ENCODE data around the gene PPM1E. TPM values are rescaled to one million over a fixed set of nuclear protein-coding genes. Genes with fewer than 3 reads are reported as not detected.
"Not testable (repeated sequence)": the region's sequence is repeated elsewhere in the genome, so short reads cannot be mapped to it uniquely, and the experiment has no call there.

The PPM1E gene
- total RNA-seq, 1 donor from 2014 or later = 3.6 TPM

DNA sequence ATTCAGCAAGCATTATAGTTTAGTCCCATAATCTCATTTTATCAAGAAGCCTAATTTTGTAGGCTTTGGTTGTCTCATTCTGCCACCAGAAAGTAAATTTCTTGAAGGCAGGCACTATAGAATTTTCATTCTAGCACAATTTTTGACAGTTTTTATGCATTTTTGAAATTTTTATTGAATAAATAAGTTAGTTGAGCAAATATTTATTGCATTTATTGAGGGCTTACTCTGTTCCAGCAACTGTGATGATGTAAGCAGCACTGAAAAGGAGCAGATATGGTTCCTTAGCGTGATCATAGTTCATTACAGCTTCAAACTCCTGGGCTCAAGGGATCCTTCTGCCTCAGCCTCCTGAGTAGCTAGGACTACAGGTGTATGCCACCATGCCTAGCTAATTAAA is 34.2 kb downstream of the PPM1E start:
- no peaks in the 10 kb centered on the region for H3K9me3 Mint-ChIP-seq
- TF ChIP-seq, protein P1, sequence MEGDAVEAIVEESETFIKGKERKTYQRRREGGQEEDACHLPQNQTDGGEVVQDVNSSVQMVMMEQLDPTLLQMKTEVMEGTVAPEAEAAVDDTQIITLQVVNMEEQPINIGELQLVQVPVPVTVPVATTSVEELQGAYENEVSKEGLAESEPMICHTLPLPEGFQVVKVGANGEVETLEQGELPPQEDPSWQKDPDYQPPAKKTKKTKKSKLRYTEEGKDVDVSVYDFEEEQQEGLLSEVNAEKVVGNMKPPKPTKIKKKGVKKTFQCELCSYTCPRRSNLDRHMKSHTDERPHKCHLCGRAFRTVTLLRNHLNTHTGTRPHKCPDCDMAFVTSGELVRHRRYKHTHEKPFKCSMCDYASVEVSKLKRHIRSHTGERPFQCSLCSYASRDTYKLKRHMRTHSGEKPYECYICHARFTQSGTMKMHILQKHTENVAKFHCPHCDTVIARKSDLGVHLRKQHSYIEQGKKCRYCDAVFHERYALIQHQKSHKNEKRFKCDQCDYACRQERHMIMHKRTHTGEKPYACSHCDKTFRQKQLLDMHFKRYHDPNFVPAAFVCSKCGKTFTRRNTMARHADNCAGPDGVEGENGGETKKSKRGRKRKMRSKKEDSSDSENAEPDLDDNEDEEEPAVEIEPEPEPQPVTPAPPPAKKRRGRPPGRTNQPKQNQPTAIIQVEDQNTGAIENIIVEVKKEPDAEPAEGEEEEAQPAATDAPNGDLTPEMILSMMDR (conservative IDR thresholded peaks at IDR 0.05) = no peak

DNA sequence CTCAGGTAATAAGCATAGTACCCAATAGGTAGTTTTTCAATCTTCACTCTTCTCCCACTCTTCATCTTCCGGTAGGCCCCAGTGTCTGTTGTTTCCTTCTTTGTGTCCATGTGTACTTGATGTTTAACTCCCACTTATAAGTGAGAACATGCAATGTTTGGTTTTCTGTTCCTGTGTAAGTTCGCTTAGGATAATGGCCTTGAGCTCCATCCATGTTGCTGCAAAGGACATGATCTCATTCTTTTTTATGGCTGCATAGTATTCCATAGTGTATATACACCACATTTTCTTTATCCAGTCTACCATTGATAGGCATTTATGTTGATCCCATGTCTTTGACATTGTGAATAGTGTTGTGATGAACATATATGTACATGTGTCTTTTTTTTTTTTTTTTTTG is 38.9 kb downstream of the PPM1E start:
- H3K4me1 Mint-ChIP-seq (ENCODE audit: unreplicated experiment); H3K4me3 Mint-ChIP-seq; H3K27me3 Mint-ChIP-seq; H3K36me3 Mint-ChIP-seq; DNase-seq (ENCODE audit: extremely low spot score, unreplicated experiment); H3K9me3 Mint-ChIP-seq; H3K27ac Mint-ChIP-seq: not testable (repeated sequence)

More for the DNA sequence above, 34.2 kb downstream of the PPM1E start:
- Mint-ChIP-seq H3K4me3 (no peak overlapping the region), H3K36me3 (peaks cover 3% of the 10 kb centered on the region), H3K27me3 (no peaks in the 10 kb centered on the region), H3K27ac (no peak overlapping the region), H3K4me1 (ENCODE audit: unreplicated experiment) (peaks cover 14% of the 10 kb centered on the region)
- DNase-seq (ENCODE audit: extremely low spot score, unreplicated experiment) = no peak

DNA sequence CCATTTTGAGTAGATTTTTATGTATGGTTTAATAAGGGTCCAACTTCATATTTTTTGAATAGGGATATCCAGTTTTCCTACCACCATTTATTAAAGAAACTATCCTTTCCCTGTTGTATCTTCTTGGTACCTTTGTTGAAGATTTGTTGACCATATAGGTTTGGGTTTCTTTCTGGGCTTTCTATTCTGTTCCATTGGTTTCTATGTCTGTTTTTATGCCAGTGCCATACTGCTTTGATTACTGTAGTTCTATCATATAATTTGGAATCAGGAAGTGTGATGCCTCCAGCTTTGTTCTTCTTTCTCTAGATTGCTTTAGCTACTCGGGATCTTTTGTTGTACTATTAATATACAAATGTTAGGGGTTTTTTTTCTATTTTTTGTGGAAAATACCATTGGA is 46.5 kb downstream of the PPM1E start:
- Mint-ChIP-seq H3K4me3 (no peak overlapping the region), H3K27ac (no peak overlapping the region), H3K9me3 (peaks cover 7% of the 10 kb centered on the region), H3K27me3 (no peaks in the 10 kb centered on the region), H3K36me3 (no peaks in the 10 kb centered on the region), H3K4me1 (ENCODE audit: unreplicated experiment) (no peaks in the 10 kb centered on the region)
- no peak for DNase-seq (ENCODE audit: extremely low spot score, unreplicated experiment)
- TF ChIP-seq, protein P1 (conservative IDR thresholded peaks at IDR 0.05) = no peak

DNA sequence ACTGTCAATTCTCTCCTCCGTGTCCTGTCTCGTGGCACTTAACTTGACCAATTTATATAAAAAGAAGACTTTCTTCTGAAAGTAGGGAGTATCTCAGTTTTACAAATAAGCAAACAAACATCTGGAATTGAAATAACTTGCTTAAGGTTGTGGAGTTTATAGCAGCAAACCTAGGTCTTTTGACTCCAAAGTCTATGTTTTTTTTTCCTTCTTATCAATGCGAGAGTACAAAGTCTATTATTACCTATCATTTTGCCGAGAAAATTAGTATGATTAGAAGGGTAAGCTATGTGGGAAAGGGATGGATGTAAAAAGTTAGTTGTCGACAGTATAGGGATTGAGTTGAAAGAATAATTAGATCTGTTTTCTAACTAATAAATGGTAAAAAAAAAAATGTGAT is 50.4 kb downstream of the PPM1E start:
- no peak for DNase-seq (ENCODE audit: extremely low spot score, unreplicated experiment)
- Mint-ChIP-seq H3K4me3 (no peak overlapping the region), H3K4me1 (ENCODE audit: unreplicated experiment) (no peaks in the 10 kb centered on the region), H3K9me3 (peaks cover 7% of the 10 kb centered on the region), H3K27me3 (no peaks in the 10 kb centered on the region), H3K36me3 (no peaks in the 10 kb centered on the region), H3K27ac (no peak overlapping the region)
- TF ChIP-seq, protein P1 (conservative IDR thresholded peaks at IDR 0.05) = no peak

DNA sequence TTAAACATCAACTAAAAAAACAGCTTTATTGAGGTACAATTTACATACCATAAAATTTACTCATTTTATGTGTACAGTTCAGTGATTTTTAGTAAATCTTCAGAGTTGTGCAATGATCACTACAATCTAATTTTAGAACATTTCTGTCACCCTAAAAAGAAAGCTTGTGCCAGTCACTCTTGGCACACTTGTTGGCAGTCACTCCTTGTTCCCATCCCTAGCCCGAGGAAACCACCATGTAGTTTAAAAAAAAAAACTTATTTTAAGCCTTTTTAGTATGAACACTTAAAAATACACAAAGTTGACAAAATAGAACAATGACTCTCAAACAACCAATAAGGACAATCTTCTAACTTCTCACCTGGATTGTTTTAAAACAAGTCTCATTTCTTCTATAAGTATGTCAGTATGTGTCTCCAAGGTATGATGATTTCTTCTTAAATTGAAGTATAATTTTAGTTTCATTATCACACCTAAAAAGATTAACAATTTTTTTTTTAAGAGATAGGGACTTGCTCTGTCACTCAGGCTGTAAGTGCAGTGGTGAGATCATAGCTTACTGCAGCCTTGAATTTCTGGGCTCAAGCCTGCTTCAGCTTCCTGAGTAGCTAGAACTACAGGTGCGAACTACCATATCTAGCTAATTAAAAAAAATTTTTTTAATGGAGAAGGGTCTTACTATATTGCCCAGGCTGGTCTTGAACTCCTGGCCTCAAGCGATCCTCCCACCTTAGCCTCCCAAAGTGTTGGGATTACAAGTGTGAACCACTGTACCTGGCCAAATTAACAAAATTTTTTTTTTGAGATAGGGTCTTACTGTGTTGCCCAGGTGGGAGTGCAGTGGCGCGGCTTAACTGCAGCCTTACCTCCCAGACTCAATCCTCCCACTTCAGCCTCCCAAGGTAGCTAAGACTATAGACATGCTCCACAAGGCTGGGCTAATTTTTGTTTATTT is 53.2 kb downstream of the PPM1E start:
- Mint-ChIP-seq H3K9me3 (no peaks in the 10 kb centered on the region), H3K27ac (no peak overlapping the region), H3K4me1 (ENCODE audit: unreplicated experiment) (no peaks in the 10 kb centered on the region), H3K4me3 (no peak overlapping the region), H3K27me3 (no peaks in the 10 kb centered on the region), H3K36me3 (no peaks in the 10 kb centered on the region)
- no peak for DNase-seq (ENCODE audit: extremely low spot score, unreplicated experiment)
- TF ChIP-seq, protein P1 (conservative IDR thresholded peaks at IDR 0.05) = no peak

DNA sequence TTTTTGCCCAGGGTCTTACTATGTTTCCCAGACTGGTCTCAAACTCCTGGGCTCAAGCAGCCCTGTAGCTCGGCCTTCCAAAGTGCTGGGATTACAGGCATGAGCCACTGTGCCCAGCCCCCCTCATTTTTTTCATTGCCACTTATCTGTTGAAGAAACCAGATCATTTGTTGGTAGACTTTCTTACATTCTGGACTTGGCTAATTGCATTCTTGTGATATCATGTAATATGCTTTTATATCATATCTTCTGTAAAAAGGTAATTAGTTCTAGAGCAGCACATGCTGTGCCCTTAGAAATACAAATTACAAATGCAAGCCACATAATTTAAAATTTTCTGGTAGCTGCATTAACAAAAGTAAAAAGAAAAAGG is 53.9 kb downstream of the PPM1E start:
- Mint-ChIP-seq H3K4me3 (no peak overlapping the region), H3K27me3 (no peaks in the 10 kb centered on the region), H3K9me3 (no peaks in the 10 kb centered on the region), H3K4me1 (ENCODE audit: unreplicated experiment) (no peaks in the 10 kb centered on the region), H3K36me3 (no peaks in the 10 kb centered on the region), H3K27ac (no peak overlapping the region)
- DNase-seq (ENCODE audit: extremely low spot score, unreplicated experiment) = no peak
- TF ChIP-seq, protein P1 (conservative IDR thresholded peaks at IDR 0.05) = no peak
